GM12878 (cell line): ENCODE results near the gene RSPO4. TPM values are rescaled to one million over a fixed set of nuclear protein-coding genes. Genes with fewer than 3 reads are reported as not detected.

ENCODE experiments used
- ATAC-seq: fragments of 200-7000 bp; cut with Tn5 transposase; 3 replicates; pipeline ENCODE4 v1.9.1; 2020; ENCODE audit warnings: mild to moderate bottlenecking, moderate library complexity
- BruUV-seq: library from RNA; stranded (reverse); fragments of 400-500 nt; replicated peaks from 2 replicates; lab custom pipeline; 2021; lab: Mats Ljungman, UMichigan
- CTCF ChIA-PET: fragments of 300-600 bp; sonication (Branson Sonifier 250); formaldehyde crosslinking; extraction: SDS; loops from one replicate; lab custom pipeline; 2021; ENCODE audit warnings: inconsistent platforms; lab: Yijun Ruan, JAX
- POLR2A ChIA-PET: fragments of 350-600 bp; formaldehyde crosslinking; extraction: SDS; loops from one replicate; lab custom pipeline; 2021; ENCODE audit warnings: inconsistent platforms; lab: Charles Lee
- RAD21 ChIA-PET: fragments of 300-600 bp; sonication (Branson Sonifier 250); formaldehyde crosslinking; loops from one replicate; lab custom pipeline; 2023; ENCODE audit warnings: antibody characterized with exemption; ENCODE audit not compliant: unreplicated experiment; lab: Charles Lee
- SMC1A ChIA-PET: fragments of 300-600 bp; sonication (Branson Sonifier 250); formaldehyde crosslinking; loops from one replicate; lab custom pipeline; 2023; ENCODE audit not compliant: unreplicated experiment, uncharacterized antibody; lab: Charles Lee
- DNase-seq: peaks from one replicate; pipeline ENCODE4 v3.0.0-alpha.2; 2011; ENCODE audit warnings: low read depth, low spot score
- FAIRE-seq: peaks from 3 replicates; lab custom pipeline; 2011; peaks lifted over from hg19 to GRCh38; lab: Jason Lieb, UNC
- H2AFZ ChIP-seq: 2 replicates; pipeline ENCODE4 v1.6.0; 2011; ENCODE audit warnings: low read depth, low read length, control low read depth; ENCODE audit not compliant: control insufficient read depth
- H3K27ac ChIP-seq: 2 replicates; pipeline ENCODE4 v1.5.1; 2011; ENCODE audit warnings: control low read depth; ENCODE audit not compliant: control insufficient read depth, insufficient read depth
- H3K27me3 ChIP-seq, 2 experiments: replicated peaks in 1 of 2; 2 replicates each; pipeline versions ENCODE4 v1.6.0 to v1.6.1; 2011; ENCODE audit warnings: low read length in 1 of 2; ENCODE audit not compliant: control insufficient read depth in 2 of 2, insufficient read depth in 2 of 2
- H3K36me3 ChIP-seq, 2 experiments: 2 replicates each; pipeline ENCODE4 v1.5.1; 2011; ENCODE audit warnings: low read length in 1 of 2; ENCODE audit not compliant: control insufficient read depth in 2 of 2, insufficient read depth in 2 of 2
- H3K4me1 ChIP-seq: 2 replicates; pipeline ENCODE4 v1.6.1; 2011; ENCODE audit warnings: mild to moderate bottlenecking, low read length, moderate library complexity, mixed read lengths; ENCODE audit not compliant: control insufficient read depth, insufficient read depth
- H3K4me2 ChIP-seq: 2 replicates; pipeline ENCODE4 v1.6.0; 2011; ENCODE audit warnings: control low read depth; ENCODE audit not compliant: control insufficient read depth, insufficient read depth
- H3K4me3 ChIP-seq: fragments of 200-600 bp; sonication (generic); 2 replicates; pipeline ENCODE4 v1.5.1; 2016
- H3K79me2 ChIP-seq: 2 replicates; pipeline ENCODE4 v1.6.0; 2011; ENCODE audit warnings: low read length; ENCODE audit not compliant: control insufficient read depth, insufficient read depth
- H3K9ac ChIP-seq: 2 replicates; pipeline ENCODE4 v1.8.0; 2011; ENCODE audit warnings: low read length, control low read depth, mixed read lengths; ENCODE audit not compliant: control insufficient read depth, insufficient read depth
- H3K9me3 ChIP-seq: replicated peaks from 3 replicates; pipeline ENCODE4 v1.5.1; 2011; ENCODE audit warnings: mild to moderate bottlenecking, low read length; ENCODE audit not compliant: control insufficient read depth, insufficient read depth
- H4K20me1 ChIP-seq: 2 replicates; pipeline ENCODE4 v1.6.0; 2011; ENCODE audit not compliant: control insufficient read depth, insufficient read depth
- CBX3 ChIP-seq: fragments of 200-600 bp; sonication (generic); IDR thresholded peaks from 2 replicates; pipeline ENCODE4 v1.6.1; 2016; ENCODE audit warnings: low read depth, borderline replicate concordance
- EGR1 ChIP-seq, 2 experiments: IDR thresholded peaks; 1 replicate in 1 of 2; 2 replicates in 1 of 2; pipeline ENCODE4 v1.6.1; 2011 to 2012; ENCODE audit warnings: low read depth in 2 of 2, low read length in 2 of 2, borderline replicate concordance in 1 of 2, mild to moderate bottlenecking in 1 of 2, moderate library complexity in 1 of 2
- NFYA ChIP-seq: IDR thresholded peaks from 2 replicates; pipeline ENCODE4 v1.6.1; 2011; ENCODE audit warnings: low read depth, mild to moderate bottlenecking, low read length, improper control_type of control experiment, borderline replicate concordance
- PAX8 ChIP-seq: fragments of 450-650 bp; IDR thresholded peaks from 2 replicates; pipeline ENCODE4 v1.6.1; 2017; ENCODE audit warnings: mild to moderate bottlenecking, moderate library complexity
- SMC3 ChIP-seq: IDR thresholded peaks from 2 replicates; pipeline ENCODE4 v1.6.1; 2011; ENCODE audit warnings: low read length, improper control_type of control experiment, borderline replicate concordance
- SP1 ChIP-seq: IDR thresholded peaks from one replicate; pipeline ENCODE4 v1.6.1; 2011; ENCODE audit warnings: low read depth, low read length
- STAT3 ChIP-seq: IDR thresholded peaks from 2 replicates; pipeline ENCODE4 v1.6.1; 2011; ENCODE audit warnings: low read depth, low read length, improper control_type of control experiment
- TCF7 ChIP-seq: IDR thresholded peaks from 2 replicates; pipeline ENCODE4 v1.6.1; 2014; ENCODE audit warnings: antibody characterized with exemption, borderline replicate concordance
- ZBED1 ChIP-seq: IDR thresholded peaks from 2 replicates; pipeline ENCODE4 v1.6.1; 2016; ENCODE audit warnings: borderline replicate concordance
- WGBS: methylation state at CpG from one replicate; pipeline ENCODE4 v1.1.6; 2016; ENCODE audit warnings: low lambda C conversion rate; ENCODE audit not compliant: insufficient replicate concordance, insufficient coverage; ENCODE audit errors: missing lambda C conversion rate; 5-methylcytosine and 5-hydroxymethylcytosine counted together
- in situ Hi-C: fragments of 300-500 bp; cut with MboI; formaldehyde crosslinking; loops from 9 replicates; pipeline ENCODE4 v1.14.3; 2018; ENCODE audit warnings: mixed read lengths
- intact Hi-C: fragments of 100-400 bp; cut with micrococcal nuclease; formaldehyde crosslinking; loops from one replicate; pipeline ENCODE4 v1.14.2; 2022; ENCODE audit not compliant: unreplicated experiment
- polyA plus RNA-seq, 11 experiments: library from polyadenylated mRNA; depleted of rRNA in 4 of 11; unstranded in 6 of 11; stranded (reverse) in 5 of 11; fragments of >200 nt; fragmentation: Nextera tagmentation in 4 of 11; fragmentation: Illumina TruSeq in 1 of 11; extraction: Ambion mirVana in 4 of 11; extraction: Trizol in 1 of 11; gene quantifications; 1 replicate in 1 of 11; 2 replicates in 10 of 11; pipeline versions ENCODE4 v1.2.1 to v1.2.3, GENCODE V29; 2011 to 2016; ENCODE audit warnings: inconsistent platforms in 2 of 11, missing spikeins in 2 of 11, low read depth in 1 of 11
- total RNA-seq, 4 experiments: library from RNA; depleted of rRNA in 3 of 4; stranded (reverse); fragments of >200 nt in 3 of 4; fragmentation: Illumina TruSeq in 1 of 4; extraction: Trizol in 1 of 4; gene quantifications; 2 replicates each; pipeline versions ENCODE4 v1.2.1 to v1.2.3, GENCODE V29; 2013 to 2021
- TF ChIP-seq, protein P1 (sequence below): IDR thresholded peaks from 2 replicates; pipeline ENCODE4 v1.6.1; 2011; ENCODE audit warnings: low read depth, low read length, improper control_type of control experiment, borderline replicate concordance
- TF ChIP-seq, protein P2 (sequence below): fragments of 450-650 bp; IDR thresholded peaks from 2 replicates; pipeline ENCODE4 v1.6.1; 2017; ENCODE audit warnings: low read depth, mild to moderate bottlenecking, moderate library complexity

The RSPO4 gene
- total and polyA plus RNA-seq, 10 of the 15 experiments (the other 5 are each of a cell fraction or from before 2014, with no cell fraction given): 0.06 TPM; not detected in 9

DNA sequence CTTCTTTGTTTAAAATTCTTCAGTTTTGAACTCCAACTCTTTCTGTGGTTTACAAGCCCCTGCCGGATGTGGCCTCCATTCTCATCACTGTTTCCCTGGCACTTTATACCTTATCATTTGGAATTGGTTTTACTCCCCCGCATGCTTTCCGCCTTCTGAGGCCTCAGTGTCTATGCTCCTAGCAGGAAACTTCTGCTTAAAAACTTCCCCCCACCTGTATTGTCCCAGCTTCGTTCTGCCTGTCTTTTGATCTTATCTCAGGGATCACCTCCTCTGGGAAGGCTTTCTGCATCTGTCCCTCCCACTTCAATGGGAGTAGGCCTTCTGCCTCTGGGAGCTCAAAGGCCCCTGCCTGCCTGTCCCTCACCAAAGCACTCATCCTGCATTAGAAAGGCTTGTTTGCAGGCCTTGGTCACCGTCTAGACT, 82.6 kb downstream of the RSPO4 start:
- Histone ChIP-seq H3K4me2 (no peak overlapping the region), H2AFZ (no peak overlapping the region), H3K36me3 (no peaks in the 10 kb centered on the region), H4K20me1 (no peaks in the 10 kb centered on the region), H3K9me3 (no peaks in the 10 kb centered on the region), H3K4me1 (no peaks in the 10 kb centered on the region), H3K27ac (no peak overlapping the region), H3K79me2 (no peaks in the 10 kb centered on the region), H3K4me3 (no peak overlapping the region), H3K9ac (no peak overlapping the region), H3K27me3 (peaks cover 0 to 1% of the 10 kb centered on the region in 2 experiments; a peak in 3 of 4 replicates)
- ATAC-seq: no peak
- ChIA-PET SMC1A (interaction anchor here (0.7 kb wide), 2 partner anchors 23 to 550 kb away, joined by 3 read pairs; no protein-coding TSS in a partner anchor), RAD21 (no interaction called here), POLR2A (no interaction called here), CTCF (interaction anchor here (0.9 kb wide), 1 partner anchor 289 kb away, joined by 3 read pairs; no protein-coding TSS in a partner anchor)
- 54% methylated on average over 5 of the region's 5 CpGs for WGBS
- no peak for DNase-seq
- no TSS peak for BruUV-seq
- no peak for FAIRE-seq
- in situ Hi-C loops: no loop called here
- intact Hi-C loops: no loop called here
- no peak for TF ChIP-seq SMC3
- TF ChIP-seq PAX8: no peak
- TF ChIP-seq STAT3: no peak
- TF ChIP-seq, protein P1, sequence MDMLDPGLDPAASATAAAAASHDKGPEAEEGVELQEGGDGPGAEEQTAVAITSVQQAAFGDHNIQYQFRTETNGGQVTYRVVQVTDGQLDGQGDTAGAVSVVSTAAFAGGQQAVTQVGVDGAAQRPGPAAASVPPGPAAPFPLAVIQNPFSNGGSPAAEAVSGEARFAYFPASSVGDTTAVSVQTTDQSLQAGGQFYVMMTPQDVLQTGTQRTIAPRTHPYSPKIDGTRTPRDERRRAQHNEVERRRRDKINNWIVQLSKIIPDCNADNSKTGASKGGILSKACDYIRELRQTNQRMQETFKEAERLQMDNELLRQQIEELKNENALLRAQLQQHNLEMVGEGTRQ: no peak
- TF ChIP-seq, protein P2, sequence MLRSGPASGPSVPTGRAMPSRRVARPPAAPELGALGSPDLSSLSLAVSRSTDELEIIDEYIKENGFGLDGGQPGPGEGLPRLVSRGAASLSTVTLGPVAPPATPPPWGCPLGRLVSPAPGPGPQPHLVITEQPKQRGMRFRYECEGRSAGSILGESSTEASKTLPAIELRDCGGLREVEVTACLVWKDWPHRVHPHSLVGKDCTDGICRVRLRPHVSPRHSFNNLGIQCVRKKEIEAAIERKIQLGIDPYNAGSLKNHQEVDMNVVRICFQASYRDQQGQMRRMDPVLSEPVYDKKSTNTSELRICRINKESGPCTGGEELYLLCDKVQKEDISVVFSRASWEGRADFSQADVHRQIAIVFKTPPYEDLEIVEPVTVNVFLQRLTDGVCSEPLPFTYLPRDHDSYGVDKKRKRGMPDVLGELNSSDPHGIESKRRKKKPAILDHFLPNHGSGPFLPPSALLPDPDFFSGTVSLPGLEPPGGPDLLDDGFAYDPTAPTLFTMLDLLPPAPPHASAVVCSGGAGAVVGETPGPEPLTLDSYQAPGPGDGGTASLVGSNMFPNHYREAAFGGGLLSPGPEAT: no peak
- no peak for TF ChIP-seq SP1
- no peak for TF ChIP-seq CBX3
- TF ChIP-seq NFYA: no peak
- TF ChIP-seq ZBED1: no peak
- TF ChIP-seq EGR1 (IDR thresholded peaks at IDR 0.05; ENCODE audit: borderline replicate concordance in 1 of 2, low read depth in 2 of 2, low read length in 2 of 2): no peak
- TF ChIP-seq TCF7: no peak
